Neural cell (in vitro differentiated cells): ENCODE measurements around the gene SYTL3. TPM values are rescaled to one million over a fixed set of nuclear protein-coding genes. Genes with fewer than 3 reads are reported as not detected.

Source experiments
- H2AFZ ChIP-seq: fragments of 200-600, 300-800 bp; sonication (generic), shearing (Covaris generic); 2 replicates; pipeline ENCODE4 v1.6.0; 2014; ENCODE audit warnings: low read depth, mild to moderate bottlenecking, antibody characterized with exemption, low read length, moderate library complexity
- H3F3A ChIP-seq: fragments of 200-600 bp; shearing (Covaris generic); 2 replicates; pipeline ENCODE4 v1.6.1; 2016; ENCODE audit warnings: mild to moderate bottlenecking, moderate library complexity, mixed read lengths, antibody characterized with exemption, low read length; ENCODE audit not compliant: insufficient read depth, poor library complexity, severe bottlenecking
- H3K27ac ChIP-seq: fragments of 200-600, 300-800 bp; sonication (generic), shearing (Covaris generic); 2 replicates; pipeline ENCODE4 v1.5.1; 2014; ENCODE audit warnings: mild to moderate bottlenecking, low read length, moderate library complexity
- H3K27me3 ChIP-seq: fragments of 300-800, 200-600 bp; sonication (generic), shearing (Covaris generic); 2 replicates; pipeline ENCODE4 v1.6.0; 2014; ENCODE audit warnings: mild to moderate bottlenecking, low read depth, low read length, moderate library complexity; ENCODE audit not compliant: insufficient read depth
- H3K36me3 ChIP-seq: fragments of 300-800, 200-600 bp; sonication (generic), shearing (Covaris generic); 2 replicates; pipeline ENCODE4 v1.5.1; 2014; ENCODE audit warnings: mild to moderate bottlenecking, antibody characterized with exemption, low read length, moderate library complexity; ENCODE audit not compliant: insufficient read depth
- H3K4me2 ChIP-seq: fragments of 300-800, 200-600 bp; sonication (generic), shearing (Covaris generic); 2 replicates; pipeline ENCODE4 v1.6.0; 2014; ENCODE audit warnings: mild to moderate bottlenecking, low read length
- H3K4me3 ChIP-seq: fragments of 300-800, 200-600 bp; sonication (generic), shearing (Covaris generic); 2 replicates; pipeline ENCODE4 v1.5.1; 2014; ENCODE audit warnings: mild to moderate bottlenecking, low read length, moderate library complexity
- H3K79me2 ChIP-seq: fragments of 200-600 bp; shearing (Covaris generic); replicated peaks from 2 replicates; pipeline ENCODE4 v1.6.0; 2014; ENCODE audit warnings: mild to moderate bottlenecking, low read length, moderate library complexity; ENCODE audit not compliant: insufficient read depth
- H3K9ac ChIP-seq: fragments of 300-800, 200-600 bp; sonication (generic), shearing (Covaris generic); 2 replicates; pipeline ENCODE4 v1.6.1; 2016; ENCODE audit warnings: mild to moderate bottlenecking, low read length, mixed read lengths
- H3K9me2 ChIP-seq: fragments of 200-600 bp; shearing (Covaris generic); 2 replicates; pipeline ENCODE4 v1.6.1; 2016; ENCODE audit warnings: mild to moderate bottlenecking, low read length, mixed read lengths; ENCODE audit not compliant: insufficient read depth
- H3K9me3 ChIP-seq: fragments of 200-600, 300-800 bp; sonication (generic), shearing (Covaris generic); 2 replicates; pipeline ENCODE4 v1.6.1; 2016; ENCODE audit warnings: mild to moderate bottlenecking, mixed run types, low read length, moderate library complexity, mixed read lengths
- H4K20me1 ChIP-seq: fragments of 200-600 bp; shearing (Covaris generic); 2 replicates; pipeline ENCODE4 v1.6.1; 2016; ENCODE audit warnings: mild to moderate bottlenecking, mixed run types; ENCODE audit not compliant: insufficient read depth
- EP300 ChIP-seq: fragments of 450-650 bp; conservative IDR thresholded peaks from 2 replicates; pipeline ENCODE4 v1.6.1; 2014; ENCODE audit warnings: antibody characterized with exemption, mild to moderate bottlenecking, moderate library complexity; ENCODE audit not compliant: poor library complexity, severe bottlenecking
- EZH2 ChIP-seq: fragments of 200-600, 300-800 bp; shearing (Covaris generic), sonication (generic); IDR thresholded peaks from 2 replicates; pipeline ENCODE4 v1.6.1; 2014; ENCODE audit warnings: antibody characterized with exemption, low read length, borderline replicate concordance, mild to moderate bottlenecking; ENCODE audit not compliant: insufficient read depth, poor library complexity, severe bottlenecking
- MXI1 ChIP-seq: fragments of 450-650 bp; conservative IDR thresholded peaks from 2 replicates; pipeline ENCODE4 v1.6.1; 2014; ENCODE audit warnings: antibody characterized with exemption, mild to moderate bottlenecking; ENCODE audit not compliant: poor library complexity, severe bottlenecking
- POLR2AphosphoS5 ChIP-seq: IDR thresholded peaks from 2 replicates; pipeline ENCODE4 v1.6.1; 2012
- RAD21 ChIP-seq: fragments of 450-650 bp; conservative IDR thresholded peaks from 2 replicates; pipeline ENCODE4 v1.6.1; 2014; ENCODE audit warnings: antibody characterized with exemption, mild to moderate bottlenecking, moderate library complexity
- SMC3 ChIP-seq: fragments of 450-650 bp; conservative IDR thresholded peaks from 2 replicates; pipeline ENCODE4 v1.6.1; 2014; ENCODE audit warnings: antibody characterized with exemption, mild to moderate bottlenecking, moderate library complexity; ENCODE audit not compliant: poor library complexity
- TAF1 ChIP-seq: IDR thresholded peaks from 2 replicates; pipeline ENCODE4 v1.6.1; 2012; ENCODE audit warnings: low read depth
- polyA plus RNA-seq: library from polyadenylated mRNA; depleted of rRNA; stranded (reverse); fragments of >200 nt; gene quantifications from 2 replicates; pipeline ENCODE4 v1.2.3, GENCODE V29; 2014
- TF ChIP-seq, protein P1 (sequence below): IDR thresholded peaks from 2 replicates; pipeline ENCODE4 v1.6.1; 2012; ENCODE audit warnings: borderline replicate concordance
- TF ChIP-seq, protein P2 (sequence below): fragments of 450-650 bp; IDR thresholded peaks from 2 replicates; pipeline ENCODE4 v1.5.1; 2014; ENCODE audit warnings: antibody characterized with exemption, mild to moderate bottlenecking, moderate library complexity; ENCODE audit not compliant: poor library complexity, severe bottlenecking

The SYTL3 gene
- polyA plus RNA-seq, 1 donor from 2014 or later = 2.1 TPM

DNA sequence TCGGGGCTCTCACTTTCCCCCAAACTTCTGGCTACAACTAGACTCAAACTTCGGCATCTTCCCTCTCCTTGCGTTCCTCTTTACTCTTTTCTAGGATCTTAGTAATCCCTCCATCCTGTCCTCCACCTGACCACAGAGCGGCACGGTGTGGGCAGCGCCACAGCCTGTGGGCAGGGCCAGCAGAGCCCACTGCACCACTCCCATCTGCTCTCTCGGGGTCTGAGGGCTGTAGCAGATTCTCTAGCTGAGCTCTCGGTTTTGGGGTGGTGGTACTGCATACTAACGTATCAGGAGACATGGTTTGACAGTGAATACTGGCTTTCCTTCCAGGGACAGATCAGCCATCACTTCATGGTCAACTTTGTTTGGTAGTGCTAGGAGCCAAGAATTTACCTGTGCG is 111.9 kb downstream of the SYTL3 start:
- no peaks in the 10 kb centered on the region for H4K20me1 ChIP-seq
- H3K27me3 ChIP-seq = no peaks in the 10 kb centered on the region
- no peak overlapping the region for H2AFZ ChIP-seq
- no peaks in the 10 kb centered on the region for H3F3A ChIP-seq
- no peak overlapping the region for H3K9ac ChIP-seq
- TF ChIP-seq MXI1 = no peak
- TF ChIP-seq, protein P1, sequence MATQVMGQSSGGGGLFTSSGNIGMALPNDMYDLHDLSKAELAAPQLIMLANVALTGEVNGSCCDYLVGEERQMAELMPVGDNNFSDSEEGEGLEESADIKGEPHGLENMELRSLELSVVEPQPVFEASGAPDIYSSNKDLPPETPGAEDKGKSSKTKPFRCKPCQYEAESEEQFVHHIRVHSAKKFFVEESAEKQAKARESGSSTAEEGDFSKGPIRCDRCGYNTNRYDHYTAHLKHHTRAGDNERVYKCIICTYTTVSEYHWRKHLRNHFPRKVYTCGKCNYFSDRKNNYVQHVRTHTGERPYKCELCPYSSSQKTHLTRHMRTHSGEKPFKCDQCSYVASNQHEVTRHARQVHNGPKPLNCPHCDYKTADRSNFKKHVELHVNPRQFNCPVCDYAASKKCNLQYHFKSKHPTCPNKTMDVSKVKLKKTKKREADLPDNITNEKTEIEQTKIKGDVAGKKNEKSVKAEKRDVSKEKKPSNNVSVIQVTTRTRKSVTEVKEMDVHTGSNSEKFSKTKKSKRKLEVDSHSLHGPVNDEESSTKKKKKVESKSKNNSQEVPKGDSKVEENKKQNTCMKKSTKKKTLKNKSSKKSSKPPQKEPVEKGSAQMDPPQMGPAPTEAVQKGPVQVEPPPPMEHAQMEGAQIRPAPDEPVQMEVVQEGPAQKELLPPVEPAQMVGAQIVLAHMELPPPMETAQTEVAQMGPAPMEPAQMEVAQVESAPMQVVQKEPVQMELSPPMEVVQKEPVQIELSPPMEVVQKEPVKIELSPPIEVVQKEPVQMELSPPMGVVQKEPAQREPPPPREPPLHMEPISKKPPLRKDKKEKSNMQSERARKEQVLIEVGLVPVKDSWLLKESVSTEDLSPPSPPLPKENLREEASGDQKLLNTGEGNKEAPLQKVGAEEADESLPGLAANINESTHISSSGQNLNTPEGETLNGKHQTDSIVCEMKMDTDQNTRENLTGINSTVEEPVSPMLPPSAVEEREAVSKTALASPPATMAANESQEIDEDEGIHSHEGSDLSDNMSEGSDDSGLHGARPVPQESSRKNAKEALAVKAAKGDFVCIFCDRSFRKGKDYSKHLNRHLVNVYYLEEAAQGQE = no peak
- TF ChIP-seq EZH2 = no peak
- TF ChIP-seq, protein P2, sequence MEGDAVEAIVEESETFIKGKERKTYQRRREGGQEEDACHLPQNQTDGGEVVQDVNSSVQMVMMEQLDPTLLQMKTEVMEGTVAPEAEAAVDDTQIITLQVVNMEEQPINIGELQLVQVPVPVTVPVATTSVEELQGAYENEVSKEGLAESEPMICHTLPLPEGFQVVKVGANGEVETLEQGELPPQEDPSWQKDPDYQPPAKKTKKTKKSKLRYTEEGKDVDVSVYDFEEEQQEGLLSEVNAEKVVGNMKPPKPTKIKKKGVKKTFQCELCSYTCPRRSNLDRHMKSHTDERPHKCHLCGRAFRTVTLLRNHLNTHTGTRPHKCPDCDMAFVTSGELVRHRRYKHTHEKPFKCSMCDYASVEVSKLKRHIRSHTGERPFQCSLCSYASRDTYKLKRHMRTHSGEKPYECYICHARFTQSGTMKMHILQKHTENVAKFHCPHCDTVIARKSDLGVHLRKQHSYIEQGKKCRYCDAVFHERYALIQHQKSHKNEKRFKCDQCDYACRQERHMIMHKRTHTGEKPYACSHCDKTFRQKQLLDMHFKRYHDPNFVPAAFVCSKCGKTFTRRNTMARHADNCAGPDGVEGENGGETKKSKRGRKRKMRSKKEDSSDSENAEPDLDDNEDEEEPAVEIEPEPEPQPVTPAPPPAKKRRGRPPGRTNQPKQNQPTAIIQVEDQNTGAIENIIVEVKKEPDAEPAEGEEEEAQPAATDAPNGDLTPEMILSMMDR = no peak
- TF ChIP-seq RAD21 = no peak
- TF ChIP-seq POLR2AphosphoS5 = no peak
- no peak for TF ChIP-seq TAF1
- TF ChIP-seq SMC3 = no peak
- no peak for TF ChIP-seq EP300
- no peaks in the 10 kb centered on the region for H3K9me2 ChIP-seq
- H3K4me3 ChIP-seq = no peak overlapping the region
- no peaks in the 10 kb centered on the region for H3K9me3 ChIP-seq
- no peak overlapping the region for H3K27ac ChIP-seq
- no peaks in the 10 kb centered on the region for H3K79me2 ChIP-seq
- no peaks in the 10 kb centered on the region for H3K36me3 ChIP-seq
- H3K4me2 ChIP-seq = no peak overlapping the region

DNA sequence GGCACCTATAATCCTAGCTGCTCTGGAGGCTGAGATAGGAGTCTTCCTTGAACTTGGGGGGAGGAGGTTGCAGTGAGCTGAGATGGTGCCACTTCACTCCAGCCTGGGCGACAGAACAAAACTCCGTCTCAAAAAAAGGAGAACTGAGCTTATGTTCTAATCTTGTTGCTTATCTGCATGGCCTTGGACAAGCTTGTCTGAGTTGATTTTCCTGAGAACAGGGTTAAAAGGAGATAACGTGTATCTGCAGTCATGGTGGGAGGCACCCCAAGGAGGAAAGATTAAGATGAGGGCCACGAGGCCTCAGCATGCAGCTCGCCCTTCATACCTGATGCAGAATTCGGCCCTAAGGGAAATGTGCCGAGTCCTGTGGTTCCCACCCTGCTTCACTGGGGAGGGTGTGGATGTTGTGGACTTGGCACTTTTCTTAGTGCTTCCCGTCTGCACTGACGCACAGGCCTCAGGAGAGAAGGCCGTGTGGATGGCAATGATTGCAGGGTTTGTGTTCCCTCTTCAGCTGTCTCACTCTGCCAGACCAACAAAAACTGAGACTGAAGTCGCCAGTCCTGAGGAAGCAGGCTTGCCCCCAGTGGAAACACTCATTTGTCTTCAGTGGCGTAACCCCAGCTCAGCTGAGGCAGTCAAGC is 113.1 kb downstream of the SYTL3 start:
- H3K9me2 ChIP-seq = no peaks in the 10 kb centered on the region
- H2AFZ ChIP-seq = no peak overlapping the region
- H3K4me2 ChIP-seq = no peak overlapping the region
- no peaks in the 10 kb centered on the region for H3K9me3 ChIP-seq
- H3K9ac ChIP-seq = no peak overlapping the region
- TF ChIP-seq, protein P1 = no peak
- TF ChIP-seq RAD21 = no peak
- TF ChIP-seq EZH2 = no peak
- TF ChIP-seq, protein P2 = no peak
- no peak for TF ChIP-seq SMC3
- no peak for TF ChIP-seq TAF1
- TF ChIP-seq MXI1 = no peak
- no peaks in the 10 kb centered on the region for H3K79me2 ChIP-seq
- no peaks in the 10 kb centered on the region for H3K27me3 ChIP-seq
- no peak overlapping the region for H3K27ac ChIP-seq
- H3K36me3 ChIP-seq = no peaks in the 10 kb centered on the region
- no peaks in the 10 kb centered on the region for H4K20me1 ChIP-seq
- H3F3A ChIP-seq = no peaks in the 10 kb centered on the region
- H3K4me3 ChIP-seq = no peak overlapping the region
